Measurements from ENCODE around the gene IL17RE. TPM values are rescaled to one million over a fixed set of nuclear protein-coding genes. Genes with fewer than 3 reads are reported as not detected.

IL17RE gene
- total and polyA plus RNA-seq, 9 of the 15 experiments (the other 6 are each of a cell fraction or from before 2014, with no cell fraction given), result 0.32 to 1.9 (median 0.51) TPM; not detected in 4

GRCh38 chr3:9916734-9917680, 14.4 kb downstream of the IL17RE start, which contains the start of gene IL17RC (continued):
- TF ChIP-seq NRF1 (conservative IDR thresholded peaks at IDR 0.05 in 1 of 2, IDR thresholded peaks at IDR 0.05 in 1 of 2) (peak; percentile 25 to 55; a peak in 2 of 4 replicates), ID3 (CRISPR knock-in tag; IDR thresholded peaks at IDR 0.05) (no peak), ID3 (tag; IDR thresholded peaks at IDR 0.05) (0 out of 2 replicates have a peak, but pooled peaks have one; percentile 45), POLR2G (IDR thresholded peaks at IDR 0.05; ENCODE audit: low read depth, low read length) (peak; percentile 71), POLR2AphosphoS2 (IDR thresholded peaks at IDR 0.05; ENCODE audit: low read length) (no peak), PHF8 (IDR thresholded peaks at IDR 0.05; ENCODE audit: borderline replicate concordance, low read length) (peak; percentile 72; the same call in 1 of the 2 replicates), FOXK2 (conservative IDR thresholded peaks at IDR 0.05 in 1 of 2, IDR thresholded peaks at IDR 0.05 in 1 of 2; ENCODE audit: low read depth in 2 of 2) (0 out of 4 replicates have a peak, but pooled peaks of 1 of the 2 experiments have one; percentile 36), YY1 (IDR thresholded peaks at IDR 0.05; ENCODE audit: borderline replicate concordance in 1 of 3, control insufficient read depth in 1 of 3, extremely low read depth in 1 of 3, insufficient read depth in 3 of 3, insufficient read length in 1 of 3, insufficient replicate concordance in 2 of 3, low read depth in 1 of 3, low read length in 2 of 3) (peak in 1 of 3 experiments; percentile 30), PHF20 (IDR thresholded peaks at IDR 0.05; ENCODE audit: partially characterized antibody) (peak; percentile 33), MYC (IDR thresholded peaks at IDR 0.05; ENCODE audit: low read depth, low read length) (peak; percentile 62), MYC (CRISPR knock-in tag; IDR thresholded peaks at IDR 0.05; ENCODE audit: borderline replicate concordance, low read depth) (no peak), RCOR1 (IDR thresholded peaks at IDR 0.05; ENCODE audit: borderline replicate concordance in 1 of 2, low read depth in 2 of 2, low read length in 2 of 2) (0 out of 4 replicates have a peak, but pooled peaks of 1 of the 2 experiments have one; percentile 10), ZFX (CRISPR knock-in tag; IDR thresholded peaks at IDR 0.05) (peak; percentile 86), FOSL1 (tag; conservative IDR thresholded peaks at IDR 0.05) (peak; percentile 72), TFAP4 (CRISPR knock-in tag; IDR thresholded peaks at IDR 0.05; ENCODE audit: borderline replicate concordance) (peak; percentile 88; the same call in 1 of the 2 replicates), SP1 (CRISPR knock-in tag; IDR thresholded peaks at IDR 0.05) (peak; percentile 59; the same call in 1 of the 2 replicates), MCM3 (IDR thresholded peaks at IDR 0.05) (no peak), MEIS2 (IDR thresholded peaks at IDR 0.05; ENCODE audit: partially characterized antibody) (peak; percentile 4), TBP (optimal IDR thresholded peaks at IDR 0.05; ENCODE audit: low read depth, low read length) (peak; percentile 62), ZNF133 (CRISPR knock-in tag; IDR thresholded peaks at IDR 0.05) (0 out of 2 replicates have a peak, but pooled peaks have one; percentile 10)
- TF ChIP-seq, protein P1, sequence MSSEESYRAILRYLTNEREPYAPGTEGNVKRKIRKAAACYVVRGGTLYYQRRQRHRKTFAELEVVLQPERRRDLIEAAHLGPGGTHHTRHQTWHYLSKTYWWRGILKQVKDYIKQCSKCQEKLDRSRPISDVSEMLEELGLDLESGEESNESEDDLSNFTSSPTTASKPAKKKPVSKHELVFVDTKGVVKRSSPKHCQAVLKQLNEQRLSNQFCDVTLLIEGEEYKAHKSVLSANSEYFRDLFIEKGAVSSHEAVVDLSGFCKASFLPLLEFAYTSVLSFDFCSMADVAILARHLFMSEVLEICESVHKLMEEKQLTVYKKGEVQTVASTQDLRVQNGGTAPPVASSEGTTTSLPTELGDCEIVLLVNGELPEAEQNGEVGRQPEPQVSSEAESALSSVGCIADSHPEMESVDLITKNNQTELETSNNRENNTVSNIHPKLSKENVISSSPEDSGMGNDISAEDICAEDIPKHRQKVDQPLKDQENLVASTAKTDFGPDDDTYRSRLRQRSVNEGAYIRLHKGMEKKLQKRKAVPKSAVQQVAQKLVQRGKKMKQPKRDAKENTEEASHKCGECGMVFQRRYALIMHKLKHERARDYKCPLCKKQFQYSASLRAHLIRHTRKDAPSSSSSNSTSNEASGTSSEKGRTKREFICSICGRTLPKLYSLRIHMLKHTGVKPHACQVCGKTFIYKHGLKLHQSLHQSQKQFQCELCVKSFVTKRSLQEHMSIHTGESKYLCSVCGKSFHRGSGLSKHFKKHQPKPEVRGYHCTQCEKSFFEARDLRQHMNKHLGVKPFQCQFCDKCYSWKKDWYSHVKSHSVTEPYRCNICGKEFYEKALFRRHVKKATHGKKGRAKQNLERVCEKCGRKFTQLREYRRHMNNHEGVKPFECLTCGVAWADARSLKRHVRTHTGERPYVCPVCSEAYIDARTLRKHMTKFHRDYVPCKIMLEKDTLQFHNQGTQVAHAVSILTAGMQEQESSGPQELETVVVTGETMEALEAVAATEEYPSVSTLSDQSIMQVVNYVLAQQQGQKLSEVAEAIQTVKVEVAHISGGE (CRISPR knock-in tag; IDR thresholded peaks at IDR 0.05), result peak in 1 of 3 experiments; percentile 38; a peak in 1 of 6 replicates

Measured in K562 (cell line).